GM19240 (cell line): Measurements from ENCODE around the gene GID8.

ENCODE experiments used
- DNase-seq: peaks from one replicate; pipeline ENCODE4 v3.0.0; 2011; ENCODE audit warnings: low spot score; ENCODE audit not compliant: insufficient read length

The GID8 gene

DNA sequence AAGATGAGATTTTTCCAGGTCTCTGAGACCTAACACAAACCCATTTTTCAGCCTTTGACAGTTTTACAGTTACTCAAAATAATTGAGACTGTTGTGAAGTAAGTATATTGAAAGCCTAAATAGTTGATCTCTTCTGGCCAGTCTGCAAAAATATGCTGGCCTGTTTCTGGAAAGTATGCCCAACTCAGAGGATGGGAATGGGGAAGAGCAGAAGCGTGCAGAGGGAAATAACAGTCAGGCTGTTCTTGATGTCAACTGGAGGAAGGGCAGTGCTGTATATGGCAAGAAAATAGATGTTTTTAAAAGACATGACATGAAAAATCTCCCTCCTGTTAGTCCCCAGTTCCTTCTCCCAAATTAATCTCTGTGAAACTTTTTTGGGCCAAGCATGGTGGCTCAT lies 3.8 kb downstream of the GID8 start:
- DNase-seq = no peak

DNA sequence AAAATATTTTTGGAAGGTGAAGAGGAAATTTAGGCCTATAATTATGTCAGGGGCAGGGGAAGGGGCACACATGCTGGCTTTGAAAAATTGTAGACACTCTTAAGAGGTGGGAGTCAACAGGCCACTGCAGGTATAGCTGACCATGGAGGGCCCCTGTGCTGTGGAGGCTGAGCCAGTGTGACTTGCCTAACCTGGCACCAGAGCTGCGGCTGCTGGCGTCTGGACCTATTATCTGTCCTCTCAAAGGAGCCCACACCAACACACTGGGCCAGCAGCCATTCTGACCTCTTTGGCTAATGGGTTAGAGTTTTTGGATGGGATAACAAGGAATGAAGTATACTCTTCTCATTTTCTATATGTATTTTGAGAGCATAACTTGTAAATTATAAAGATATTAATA lies 4.5 kb downstream of the GID8 start:
- DNase-seq = no peak

GRCh38 chr20:62943396-62943795 lies 5.4 kb downstream of the GID8 start:
- no peak for DNase-seq

- no peak for DNase-seq
These were observed 6.2 kb downstream of the GID8 start for GRCh38 chr20:62944184-62944583.

DNA sequence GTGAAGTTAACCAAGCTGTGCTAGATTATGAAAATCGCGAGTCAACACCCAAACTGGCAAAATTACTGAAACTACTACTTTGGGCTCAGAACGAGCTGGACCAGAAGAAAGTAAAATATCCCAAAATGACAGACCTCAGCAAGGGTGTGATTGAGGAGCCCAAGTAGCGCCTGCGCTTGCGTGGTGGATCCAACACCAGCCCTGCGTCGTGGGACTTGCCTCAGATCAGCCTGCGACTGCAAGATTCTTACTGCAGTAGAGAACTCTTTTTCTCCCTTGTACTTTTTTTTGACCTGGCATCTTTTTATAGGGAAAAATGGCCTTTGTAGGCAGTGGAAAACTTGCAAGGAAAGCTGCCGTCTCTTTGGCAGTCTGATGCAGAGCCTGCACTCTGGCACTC lies 6.8 kb downstream of the GID8 start:
- no peak for DNase-seq

- DNase-seq = no peak
These were observed 7.9 kb downstream of the GID8 start for GRCh38 chr20:62945771-62946339.

DNA sequence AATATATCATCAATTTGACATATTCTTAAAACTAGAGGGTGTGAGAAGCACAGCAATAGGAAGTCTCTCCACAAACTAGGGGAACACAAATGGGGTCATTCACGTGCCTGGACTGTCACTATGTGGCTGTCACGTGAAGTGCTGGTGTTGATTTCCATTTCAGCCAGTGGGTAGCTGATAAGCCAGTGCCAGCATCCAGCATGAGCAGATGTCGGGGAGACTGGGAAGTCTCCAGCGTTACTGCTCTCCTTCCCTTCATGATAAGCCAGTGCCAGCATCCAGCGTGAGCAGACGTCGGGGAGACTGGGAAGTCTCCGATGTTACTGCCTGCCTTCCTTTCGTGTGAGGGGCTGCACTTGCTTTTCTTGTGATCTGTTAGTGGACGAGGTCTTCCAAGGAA lies 9.0 kb downstream of the GID8 start:
- no peak for DNase-seq

GRCh38 chr20:62947532-62948300 lies 9.8 kb downstream of the GID8 start:
- no peak for DNase-seq

DNA sequence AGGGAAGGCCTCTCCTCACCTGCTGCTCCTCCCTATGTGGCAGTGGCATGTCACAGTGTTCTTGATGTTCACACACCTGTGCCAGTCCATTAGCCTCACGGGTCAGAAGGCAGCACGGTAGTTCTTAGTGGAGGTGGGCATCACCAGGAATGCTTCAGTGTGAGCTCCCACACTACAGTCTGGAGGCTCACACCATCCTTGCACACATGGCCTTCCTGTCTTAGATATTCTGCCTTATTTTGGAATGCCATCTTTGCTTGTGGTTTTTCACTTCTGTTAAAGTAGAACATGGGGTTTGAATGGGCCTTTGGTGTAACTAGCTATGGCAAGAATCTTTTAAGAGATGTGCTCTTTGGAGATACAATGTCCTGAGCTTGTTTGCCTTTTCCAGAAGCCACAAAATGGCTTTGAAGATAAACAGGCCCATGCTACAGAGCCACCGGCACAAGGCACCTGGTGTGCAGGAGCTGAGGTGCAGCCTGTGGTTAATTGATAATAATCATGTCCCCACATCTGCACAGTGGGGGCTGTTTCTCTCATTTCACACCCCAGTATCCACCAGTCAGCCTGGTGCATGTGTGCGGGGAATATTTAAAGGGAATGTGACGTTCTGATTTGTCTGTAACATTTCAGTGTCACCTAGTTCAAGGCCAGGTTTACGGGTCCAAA lies 11.3 kb downstream of the GID8 start:
- no peak for DNase-seq

GRCh38 chr20:62949962-62950361 lies 12.0 kb downstream of the GID8 start:
- no peak for DNase-seq

DNA sequence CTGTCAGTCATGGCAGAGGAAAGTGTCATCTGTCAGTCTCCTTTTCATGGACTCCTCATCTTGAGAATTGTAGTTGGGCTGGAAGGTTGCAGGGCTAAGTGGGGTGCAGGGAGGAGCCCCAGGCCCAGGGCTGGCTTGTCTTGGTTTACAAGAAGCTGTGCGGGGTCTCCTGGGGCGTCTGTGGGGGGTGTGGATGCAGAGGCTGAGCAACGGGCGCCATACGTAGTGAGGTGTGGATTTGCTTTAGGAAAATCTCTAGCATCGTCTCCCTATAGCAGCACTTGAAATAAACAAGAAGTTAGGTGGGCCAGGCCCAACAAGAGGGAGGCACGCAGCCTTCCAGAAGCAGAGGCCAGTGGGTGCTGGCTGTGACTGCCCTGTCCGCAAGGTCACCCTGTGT lies 12.8 kb downstream of the GID8 start:
- no peak for DNase-seq

DNA sequence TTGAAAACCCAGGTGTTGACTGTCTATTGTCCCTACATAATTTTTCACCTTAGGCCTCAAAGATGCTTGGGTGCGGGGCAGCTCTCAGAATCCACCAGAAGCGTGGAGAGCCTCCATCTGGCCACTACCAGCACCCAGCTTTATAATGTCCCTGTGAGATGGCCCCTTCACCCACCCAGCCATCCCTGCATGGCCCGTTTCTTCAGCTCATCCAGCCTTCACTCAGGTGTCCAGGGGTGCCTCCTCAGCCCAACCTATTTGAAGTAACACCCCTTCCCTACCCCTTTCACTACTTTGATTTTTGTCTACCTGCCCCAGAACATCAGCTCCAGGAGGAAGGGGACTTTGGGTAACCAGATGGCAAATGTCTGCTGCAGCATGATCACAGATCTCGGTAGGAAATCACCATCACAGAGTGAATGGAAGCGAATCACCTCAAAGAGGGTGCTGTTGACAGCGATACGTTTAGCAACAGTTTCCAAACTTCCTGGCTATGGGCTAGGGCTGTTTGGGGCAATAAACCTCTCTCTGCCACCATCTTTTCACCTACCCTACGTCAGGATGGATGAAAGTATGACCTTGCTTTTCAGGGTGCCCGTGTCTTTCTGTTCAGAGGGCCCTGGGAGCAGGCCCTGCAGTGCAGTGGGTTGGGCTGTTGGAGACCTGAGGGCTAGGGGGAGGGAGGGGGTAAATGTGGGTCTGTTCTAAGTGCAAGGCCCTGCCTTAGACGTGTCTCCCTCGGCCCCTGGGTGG lies 13.4 kb downstream of the GID8 start:
- no peak for DNase-seq

DNA sequence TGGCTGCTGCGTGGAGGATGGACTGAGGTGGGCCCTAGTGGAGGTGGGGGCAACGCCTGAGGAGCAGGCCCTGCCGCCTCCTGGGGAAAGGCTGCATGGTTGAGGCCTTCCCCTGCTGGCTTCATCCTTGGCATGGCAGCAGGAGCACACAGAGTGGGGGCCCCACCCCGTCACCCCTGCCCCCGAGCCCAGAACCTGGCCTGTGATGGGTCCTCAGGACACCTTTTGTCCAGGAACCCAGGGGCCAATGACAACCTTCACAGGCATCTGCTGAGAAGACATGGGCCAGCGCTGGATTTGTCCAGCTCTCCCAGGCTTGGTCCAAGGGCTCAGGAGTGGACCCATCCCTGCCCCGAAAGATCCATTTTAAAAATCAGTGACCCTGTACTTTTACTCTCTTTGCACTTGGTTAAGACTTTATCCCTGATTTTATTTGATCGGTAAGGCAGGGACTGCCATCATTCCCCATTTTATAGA lies 14.0 kb downstream of the GID8 start:
- DNase-seq = no peak

GRCh38 chr20:62952373-62952967 lies 14.5 kb downstream of the GID8 start, which contains the start of gene SLC17A9:
SLC17A9 (plus strand) TSS chr20:62952709; CDS start chr20:62952831, 122 bp downstream.
- DNase-seq = peak; percentile 84

GRCh38 chr20:62952968-62953838 lies 15.3 kb downstream of the GID8 start:
- no peak for DNase-seq

GRCh38 chr20:62953839-62954703 lies 16.1 kb downstream of the GID8 start:
- DNase-seq = peak; percentile 94

GRCh38 chr20:62955519-62956386 lies 17.8 kb downstream of the GID8 start:
- no peak for DNase-seq

- DNase-seq = no peak
These were observed 18.6 kb downstream of the GID8 start for GRCh38 chr20:62956387-62957135.
